Stimulated activated CD8-positive, alpha-beta memory T cell treated with anti-CD3 and anti-CD28 coated beads, Interleukin-7, amount 100 ng/mL, for 48 hours (primary cell): ENCODE data around the gene CCDC141.

Experiments used
- DNase-seq, 2 donors: peaks; one replicate each; pipeline ENCODE4 v3.0.0-alpha.2; 2020; ENCODE audit warnings: low read depth in 1 of 2; ENCODE audit errors: extremely low read depth in 1 of 2

Gene CCDC141

GRCh38 chr2:178978667-178979066 lies 71.3 kb downstream of the CCDC141 start:
- DNase-seq, result no peak

GRCh38 chr2:178976351-178976750 lies 73.6 kb downstream of the CCDC141 start:
- no peak for DNase-seq

DNA sequence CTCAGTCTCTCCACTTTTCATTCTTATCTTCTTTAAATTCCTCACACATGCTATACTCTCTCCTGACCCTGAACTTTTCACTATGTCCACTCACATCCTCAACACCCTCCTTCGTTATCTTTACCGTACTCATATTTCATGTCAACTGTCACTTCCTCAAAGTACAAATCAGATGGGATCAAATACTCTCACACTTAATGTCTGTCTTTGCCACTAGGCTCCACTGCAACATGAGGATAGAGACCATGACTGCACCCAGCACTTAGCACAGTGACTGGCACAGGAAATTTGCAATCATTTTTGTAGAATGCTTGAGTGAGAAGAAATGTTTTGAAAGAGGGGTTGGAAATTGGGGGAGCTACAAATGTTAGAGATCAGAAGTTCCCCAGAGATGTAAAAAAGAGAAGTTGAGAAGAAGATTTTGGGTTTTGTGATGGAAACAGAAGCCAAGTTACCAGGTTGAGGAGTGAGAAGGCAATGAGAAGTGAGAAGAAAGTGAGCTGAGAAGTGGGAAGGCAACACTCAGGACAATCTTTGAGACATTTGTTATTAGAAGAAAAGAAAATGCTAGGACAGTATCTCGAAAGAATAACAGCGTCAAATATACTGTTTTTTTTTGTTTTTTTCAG lies 87.0 kb downstream of the CCDC141 start:
- no peak for DNase-seq

- DNase-seq, result no peak
These were observed 87.8 kb downstream of the CCDC141 start for GRCh38 chr2:178962152-178962551.

DNA sequence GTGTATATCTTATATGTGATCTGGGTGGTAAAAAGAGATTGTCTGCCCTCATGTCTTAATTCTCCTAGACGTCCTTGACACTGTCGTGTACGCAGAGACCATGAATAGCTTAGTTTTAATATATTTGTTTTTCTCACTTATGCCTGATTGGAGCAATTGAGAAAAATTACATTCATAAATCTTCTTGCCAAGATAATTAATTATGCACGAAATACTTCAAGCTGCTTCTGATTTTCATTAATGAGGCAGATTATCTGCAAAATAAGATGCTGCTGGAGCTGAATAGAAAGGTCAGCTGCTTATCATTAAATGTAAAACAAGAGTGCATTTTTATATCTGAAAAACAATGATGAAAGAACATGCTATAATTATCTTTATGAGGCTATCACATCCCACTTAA lies 95.9 kb downstream of the CCDC141 start:
- DNase-seq, result no peak

- DNase-seq, result no peak
These were observed 98.5 kb downstream of the CCDC141 start for GRCh38 chr2:178951266-178952006.

DNA sequence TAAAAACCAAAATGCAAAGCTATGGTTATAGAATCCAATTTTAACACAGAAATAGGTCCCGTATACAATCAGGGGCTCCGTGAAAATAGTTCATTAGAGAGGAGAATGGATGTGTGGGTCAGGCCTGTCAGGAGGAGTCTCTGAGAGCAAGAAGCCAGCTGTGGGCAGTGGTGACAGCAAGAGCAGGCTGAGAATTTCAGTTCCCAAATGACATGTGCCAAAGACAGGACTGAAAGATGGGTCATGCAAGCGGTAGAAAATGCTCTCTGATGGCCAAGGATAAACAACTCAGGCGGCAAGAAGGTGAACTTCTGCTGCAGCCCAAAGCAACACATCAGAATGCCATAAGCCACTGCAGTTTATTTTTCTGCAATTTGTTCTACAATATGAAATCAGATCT lies 100.4 kb downstream of the CCDC141 start:
- no peak for DNase-seq

DNA sequence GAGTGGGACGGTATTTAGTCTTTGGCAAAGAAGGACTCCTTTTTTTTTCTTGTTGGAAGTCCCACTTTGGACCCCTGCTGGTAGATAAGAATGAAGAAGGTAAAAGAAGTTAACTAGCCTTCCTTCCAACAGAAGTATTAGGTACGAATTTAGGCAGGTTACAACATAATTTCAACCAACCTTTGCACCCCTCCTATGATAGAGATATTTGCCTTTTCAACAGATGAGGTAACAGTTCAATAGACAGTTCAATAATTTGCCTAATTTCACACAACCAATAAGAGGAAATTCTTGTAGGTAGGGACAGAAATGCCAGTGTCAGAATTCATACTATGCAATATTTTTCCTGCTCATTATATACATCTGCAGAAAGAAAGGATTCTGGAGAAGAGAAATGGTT lies 100.8 kb downstream of the CCDC141 start:
- no peak for DNase-seq

- DNase-seq, result no peak
These were observed 102.9 kb downstream of the CCDC141 start for GRCh38 chr2:178947006-178947405.

- DNase-seq, result no peak
These were observed 103.4 kb downstream of the CCDC141 start for GRCh38 chr2:178946494-178946893.

GRCh38 chr2:178943745-178944144 lies 106.2 kb downstream of the CCDC141 start:
- DNase-seq, result no peak

DNA sequence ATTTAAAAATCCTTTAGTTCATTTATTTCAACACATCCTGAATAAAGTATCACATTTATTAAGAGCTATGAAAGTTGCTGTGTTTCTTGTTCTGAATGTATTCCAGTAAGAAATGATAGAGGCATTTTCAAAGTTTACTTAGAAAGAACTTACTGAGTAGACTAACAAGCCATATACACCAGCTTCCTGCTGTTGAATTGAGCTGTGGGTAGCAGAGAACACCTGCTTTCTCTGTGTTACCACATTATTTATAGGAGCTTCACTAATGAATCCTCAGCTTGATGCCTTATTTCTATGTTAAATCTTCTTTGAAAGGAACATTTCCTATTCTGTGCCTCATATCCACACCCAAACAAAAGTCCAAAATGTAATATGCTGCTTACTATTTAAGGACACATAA lies 115.4 kb downstream of the CCDC141 start:
- DNase-seq, result no peak

DNA sequence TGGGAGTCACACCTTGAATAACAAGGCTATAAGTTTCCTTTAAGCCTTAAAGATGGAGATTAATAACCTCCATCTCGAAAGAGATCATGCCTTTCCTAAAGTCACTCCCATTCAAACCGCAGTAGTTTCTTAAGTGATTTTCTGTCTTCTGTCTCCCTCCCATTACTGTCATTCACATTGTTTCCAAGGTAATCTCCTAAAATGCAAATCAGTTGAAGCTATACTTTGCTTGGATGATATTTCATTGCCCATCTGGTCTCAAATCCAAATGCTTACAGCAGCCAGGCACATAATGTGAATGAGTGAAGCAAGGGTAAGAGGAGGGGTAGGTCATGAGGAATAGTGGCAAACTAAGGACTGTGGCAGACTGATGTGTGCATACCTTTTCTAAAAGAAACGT lies 116.4 kb downstream of the CCDC141 start:
- no peak for DNase-seq

DNA sequence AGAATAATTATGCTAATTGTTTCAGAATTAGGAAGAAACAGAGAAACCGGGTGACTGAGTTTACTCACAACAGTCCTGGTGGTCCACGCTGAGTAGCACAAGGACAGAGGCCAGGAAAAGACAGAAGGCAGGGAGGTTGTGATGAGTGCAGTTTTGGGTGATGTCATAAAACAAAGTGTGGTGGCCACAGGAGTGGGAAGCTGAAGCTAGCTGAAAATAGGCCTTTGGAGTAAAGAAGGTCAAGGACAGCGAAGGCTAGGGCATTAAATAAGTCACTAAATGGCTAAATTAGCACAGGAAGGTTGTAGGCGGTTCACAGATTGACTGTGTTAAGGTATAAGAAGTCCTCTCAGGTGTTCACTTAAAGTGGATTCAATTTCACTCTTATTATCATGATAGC lies 121.9 kb downstream of the CCDC141 start:
- no peak for DNase-seq

DNA sequence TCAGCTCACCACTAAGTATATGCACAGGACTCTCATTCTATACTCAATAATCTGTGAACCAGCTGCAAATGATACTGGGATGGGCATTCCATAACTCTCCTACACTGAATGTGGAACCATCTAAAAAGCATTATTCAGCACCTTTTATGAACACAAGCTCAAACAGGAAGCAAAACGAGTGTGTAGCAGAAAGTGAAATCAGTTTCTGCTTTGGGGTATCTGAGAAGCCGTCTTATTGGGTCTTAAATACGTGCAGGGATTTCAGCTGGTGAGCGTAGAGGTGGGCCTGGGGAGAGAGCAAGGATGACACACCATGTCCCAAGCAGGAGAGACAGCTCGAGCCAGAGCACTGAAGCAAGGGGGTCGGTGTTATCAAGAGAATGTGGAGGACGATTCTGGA lies 122.8 kb downstream of the CCDC141 start:
- no peak for DNase-seq

- DNase-seq, result no peak
These were observed 125.1 kb downstream of the CCDC141 start for GRCh38 chr2:178924817-178925216.

- DNase-seq, result no peak
These were observed 126.4 kb downstream of the CCDC141 start for GRCh38 chr2:178923546-178923945.

- no peak for DNase-seq
These were observed 128.9 kb downstream of the CCDC141 start for GRCh38 chr2:178920916-178921513.

DNA sequence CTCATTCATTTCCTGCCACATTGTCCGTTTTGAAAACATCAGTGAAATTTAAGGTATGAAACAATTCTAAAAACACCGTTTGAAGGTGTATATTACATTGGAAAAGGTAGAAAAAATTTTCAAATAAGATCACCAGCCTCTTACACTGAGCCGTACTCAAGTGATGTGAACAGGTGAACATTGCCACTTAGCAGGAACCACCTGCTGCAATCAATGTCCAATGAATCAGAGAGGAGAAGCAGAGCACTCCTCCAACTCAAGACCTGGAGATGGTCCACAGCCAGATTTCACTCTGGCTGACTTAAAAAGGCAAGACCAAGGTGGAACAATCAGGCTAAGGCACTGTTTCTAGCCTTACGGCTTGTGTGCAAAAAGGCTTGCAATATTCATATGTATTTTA lies 132.4 kb downstream of the CCDC141 start:
- no peak for DNase-seq

GRCh38 chr2:178915423-178916173 lies 134.3 kb downstream of the CCDC141 start:
- no peak for DNase-seq

GRCh38 chr2:178914259-178914849 lies 135.6 kb downstream of the CCDC141 start:
- DNase-seq, result peak; percentile 24 to 52
